SU-DHL-6 (cell line): ENCODE data around the gene ACAN.

Source experiments
- EZH2phosphoT487 ChIP-seq: fragments of 200-600 bp; sonication (generic), shearing (Covaris generic); conservative IDR thresholded peaks from 2 replicates; pipeline ENCODE4 v1.6.1; 2018; ENCODE audit warnings: mild to moderate bottlenecking, antibody characterized with exemption, low read length, moderate library complexity, mixed read lengths
- TF ChIP-seq, protein P1 (sequence below): fragments of 200-600 bp; sonication (generic); IDR thresholded peaks from one replicate; pipeline ENCODE4 v1.5.1; 2017; ENCODE audit warnings: antibody characterized with exemption, mild to moderate bottlenecking, low read length, moderate library complexity; ENCODE audit not compliant: insufficient read depth, poor library complexity, severe bottlenecking

DNA sequence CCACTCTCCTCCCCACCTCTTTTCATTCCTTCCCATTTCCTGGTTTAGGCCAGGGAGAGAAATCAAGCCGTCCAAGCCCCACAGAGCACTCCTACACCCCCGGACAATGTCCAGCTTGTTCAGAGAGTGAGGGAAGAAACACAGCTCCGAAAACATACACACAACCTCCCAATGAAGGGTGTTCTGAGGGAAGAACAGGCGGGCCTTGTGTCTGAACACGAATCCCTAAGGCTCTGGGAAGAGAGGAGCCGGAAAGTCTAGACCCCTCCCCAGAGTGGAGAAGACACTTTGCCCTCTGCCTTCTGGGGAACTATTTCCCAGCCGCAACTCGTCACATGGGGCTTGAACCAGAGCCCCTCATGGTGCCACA lies 30.5 kb downstream of the ACAN start:
- TF ChIP-seq, protein P1, sequence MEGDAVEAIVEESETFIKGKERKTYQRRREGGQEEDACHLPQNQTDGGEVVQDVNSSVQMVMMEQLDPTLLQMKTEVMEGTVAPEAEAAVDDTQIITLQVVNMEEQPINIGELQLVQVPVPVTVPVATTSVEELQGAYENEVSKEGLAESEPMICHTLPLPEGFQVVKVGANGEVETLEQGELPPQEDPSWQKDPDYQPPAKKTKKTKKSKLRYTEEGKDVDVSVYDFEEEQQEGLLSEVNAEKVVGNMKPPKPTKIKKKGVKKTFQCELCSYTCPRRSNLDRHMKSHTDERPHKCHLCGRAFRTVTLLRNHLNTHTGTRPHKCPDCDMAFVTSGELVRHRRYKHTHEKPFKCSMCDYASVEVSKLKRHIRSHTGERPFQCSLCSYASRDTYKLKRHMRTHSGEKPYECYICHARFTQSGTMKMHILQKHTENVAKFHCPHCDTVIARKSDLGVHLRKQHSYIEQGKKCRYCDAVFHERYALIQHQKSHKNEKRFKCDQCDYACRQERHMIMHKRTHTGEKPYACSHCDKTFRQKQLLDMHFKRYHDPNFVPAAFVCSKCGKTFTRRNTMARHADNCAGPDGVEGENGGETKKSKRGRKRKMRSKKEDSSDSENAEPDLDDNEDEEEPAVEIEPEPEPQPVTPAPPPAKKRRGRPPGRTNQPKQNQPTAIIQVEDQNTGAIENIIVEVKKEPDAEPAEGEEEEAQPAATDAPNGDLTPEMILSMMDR: no peak
- TF ChIP-seq EZH2phosphoT487: no peak
